ENCODE data around the gene SPECC1.
"Not testable (repeated sequence)": the region's sequence is repeated elsewhere in the genome, so short reads cannot be mapped to it uniquely, and the experiment has no call there.

The SPECC1 gene

GRCh38 chr17:20262226-20263114, 253.3 kb downstream of the SPECC1 start:
- H3K36me3 ChIP-seq (ENCODE audit: insufficient read depth, low read length): no peaks in the 10 kb centered on the region
- no peaks in the 10 kb centered on the region for H3K9me2 ChIP-seq (ENCODE audit: low read depth, low read length)
- no peak overlapping the region for H3K9ac ChIP-seq (ENCODE audit: low read length)
- H3K27me3 ChIP-seq (ENCODE audit: insufficient read depth, low read length): no peaks in the 10 kb centered on the region
- TF ChIP-seq EZH2 (IDR thresholded peaks at IDR 0.05; ENCODE audit: borderline replicate concordance, low read length): no peak
- TF ChIP-seq CTCF (IDR thresholded peaks at IDR 0.05; ENCODE audit: low read length): no peak
- no peaks in the 10 kb centered on the region for H4K20me1 ChIP-seq (ENCODE audit: insufficient read depth, low read length)
- H2AFZ ChIP-seq (ENCODE audit: low read length): no peak overlapping the region
- H3K79me2 ChIP-seq (ENCODE audit: insufficient read depth, low read length): no peaks in the 10 kb centered on the region
- H3F3A ChIP-seq (ENCODE audit: insufficient read depth, low read length): no peaks in the 10 kb centered on the region
- no peaks in the 10 kb centered on the region for H3K9me3 ChIP-seq (ENCODE audit: low read length)
- H3K4me1 ChIP-seq (ENCODE audit: insufficient read depth, low read length, severe bottlenecking): no peaks in the 10 kb centered on the region
- H3K4me3 ChIP-seq (ENCODE audit: low read depth, low read length, poor library complexity, severe bottlenecking): no peak overlapping the region
- no peak overlapping the region for H3K27ac ChIP-seq (ENCODE audit: low read depth, low read length, poor library complexity, severe bottlenecking)
- no peak overlapping the region for H3K4me2 ChIP-seq (ENCODE audit: low read length)

GRCh38 chr17:20263115-20263433, 253.9 kb downstream of the SPECC1 start:
- H3K9ac ChIP-seq (ENCODE audit: low read length); H3K36me3 ChIP-seq (ENCODE audit: insufficient read depth, low read length); H3K4me2 ChIP-seq (ENCODE audit: low read length); H3K9me3 ChIP-seq (ENCODE audit: low read length); H3K4me3 ChIP-seq (ENCODE audit: low read depth, low read length, poor library complexity, severe bottlenecking); H3K9me2 ChIP-seq (ENCODE audit: low read depth, low read length); H3K4me1 ChIP-seq (ENCODE audit: insufficient read depth, low read length, severe bottlenecking); H3K79me2 ChIP-seq (ENCODE audit: insufficient read depth, low read length); H4K20me1 ChIP-seq (ENCODE audit: insufficient read depth, low read length); H2AFZ ChIP-seq (ENCODE audit: low read length); H3F3A ChIP-seq (ENCODE audit: insufficient read depth, low read length); H3K27ac ChIP-seq (ENCODE audit: low read depth, low read length, poor library complexity, severe bottlenecking); H3K27me3 ChIP-seq (ENCODE audit: insufficient read depth, low read length): not testable (repeated sequence)

- no peak for TF ChIP-seq EZH2 (IDR thresholded peaks at IDR 0.05; ENCODE audit: borderline replicate concordance, low read length)
- TF ChIP-seq CTCF (IDR thresholded peaks at IDR 0.05; ENCODE audit: low read length): no peak
- no peaks in the 10 kb centered on the region for H3K79me2 ChIP-seq (ENCODE audit: insufficient read depth, low read length)
- no peak overlapping the region for H3K27ac ChIP-seq (ENCODE audit: low read depth, low read length, poor library complexity, severe bottlenecking)
- H3K4me1 ChIP-seq (ENCODE audit: insufficient read depth, low read length, severe bottlenecking): no peaks in the 10 kb centered on the region
- no peaks in the 10 kb centered on the region for H4K20me1 ChIP-seq (ENCODE audit: insufficient read depth, low read length)
- H3K4me2 ChIP-seq (ENCODE audit: low read length): no peak overlapping the region
- no peaks in the 10 kb centered on the region for H3K36me3 ChIP-seq (ENCODE audit: insufficient read depth, low read length)
- H3K9me3 ChIP-seq (ENCODE audit: low read length): no peaks in the 10 kb centered on the region
- no peak overlapping the region for H3K9ac ChIP-seq (ENCODE audit: low read length)
- H2AFZ ChIP-seq (ENCODE audit: low read length): no peak overlapping the region
- no peaks in the 10 kb centered on the region for H3K9me2 ChIP-seq (ENCODE audit: low read depth, low read length)
- H3F3A ChIP-seq (ENCODE audit: insufficient read depth, low read length): no peaks in the 10 kb centered on the region
- no peaks in the 10 kb centered on the region for H3K27me3 ChIP-seq (ENCODE audit: insufficient read depth, low read length)
- no peak overlapping the region for H3K4me3 ChIP-seq (ENCODE audit: low read depth, low read length, poor library complexity, severe bottlenecking)
Measured at GRCh38 chr17:20263595-20263994, 254.4 kb downstream of the SPECC1 start.

- H3K9ac ChIP-seq (ENCODE audit: low read length): no peak overlapping the region
- no peaks in the 10 kb centered on the region for H3K9me2 ChIP-seq (ENCODE audit: low read depth, low read length)
- no peak overlapping the region for H3K27ac ChIP-seq (ENCODE audit: low read depth, low read length, poor library complexity, severe bottlenecking)
- no peaks in the 10 kb centered on the region for H3K9me3 ChIP-seq (ENCODE audit: low read length)
- H3K4me2 ChIP-seq (ENCODE audit: low read length): no peak overlapping the region
- no peak for TF ChIP-seq CTCF (IDR thresholded peaks at IDR 0.05; ENCODE audit: low read length)
- TF ChIP-seq EZH2 (IDR thresholded peaks at IDR 0.05; ENCODE audit: borderline replicate concordance, low read length): no peak
- H3K27me3 ChIP-seq (ENCODE audit: insufficient read depth, low read length): no peaks in the 10 kb centered on the region
- H3K4me1 ChIP-seq (ENCODE audit: insufficient read depth, low read length, severe bottlenecking): no peaks in the 10 kb centered on the region
- no peak overlapping the region for H2AFZ ChIP-seq (ENCODE audit: low read length)
- H3K36me3 ChIP-seq (ENCODE audit: insufficient read depth, low read length): no peaks in the 10 kb centered on the region
- H3K4me3 ChIP-seq (ENCODE audit: low read depth, low read length, poor library complexity, severe bottlenecking): no peak overlapping the region
- H3K79me2 ChIP-seq (ENCODE audit: insufficient read depth, low read length): no peaks in the 10 kb centered on the region
- no peaks in the 10 kb centered on the region for H3F3A ChIP-seq (ENCODE audit: insufficient read depth, low read length)
- no peaks in the 10 kb centered on the region for H4K20me1 ChIP-seq (ENCODE audit: insufficient read depth, low read length)
Measured at GRCh38 chr17:20264996-20265395, 255.8 kb downstream of the SPECC1 start.

Measured in OCI-LY1 (cell line).